Smooth muscle cell (in vitro differentiated cells): ENCODE results near the gene OBP2A. TPM values are rescaled to one million over a fixed set of nuclear protein-coding genes. Genes with fewer than 3 reads are reported as not detected.

Source experiments
- DNase-seq: peaks from one replicate; lab custom pipeline; 2025; ENCODE audit not compliant: unreplicated experiment; lab: John Stamatoyannopoulos, UW
- H2AFZ ChIP-seq: fragments of 200-600 bp; sonication (generic); 2 replicates; pipeline ENCODE4 v1.6.0; 2016; ENCODE audit warnings: antibody characterized with exemption, low read depth, mild to moderate bottlenecking
- H3F3A ChIP-seq: fragments of 200-600 bp; sonication (generic); 2 replicates; pipeline ENCODE4 v1.6.0; 2017; ENCODE audit warnings: antibody characterized with exemption, low read depth
- H3K27ac ChIP-seq: fragments of 200-600 bp; sonication (generic); 2 replicates; pipeline ENCODE4 v1.5.1; 2016; ENCODE audit warnings: low read depth, mild to moderate bottlenecking
- H3K27me3 ChIP-seq: fragments of 200-600 bp; sonication (generic); 2 replicates; pipeline ENCODE4 v1.6.1; 2016; ENCODE audit warnings: low read depth, mild to moderate bottlenecking
- H3K36me3 ChIP-seq: fragments of 200-600 bp; sonication (generic); 2 replicates; pipeline ENCODE4 v1.5.1; 2016; ENCODE audit warnings: low read depth
- H3K4me1 ChIP-seq: fragments of 200-600 bp; sonication (generic); 2 replicates; pipeline ENCODE4 v1.5.1; 2016; ENCODE audit warnings: low read depth
- H3K4me2 ChIP-seq: fragments of 200-600 bp; sonication (generic); 2 replicates; pipeline ENCODE4 v1.6.0; 2016; ENCODE audit warnings: mild to moderate bottlenecking
- H3K4me3 ChIP-seq: fragments of 200-600 bp; sonication (generic); 2 replicates; pipeline ENCODE4 v1.5.1; 2016; ENCODE audit warnings: mild to moderate bottlenecking
- H3K79me2 ChIP-seq: fragments of 200-600 bp; sonication (generic); 2 replicates; pipeline ENCODE4 v1.6.0; 2016; ENCODE audit warnings: low read depth, mild to moderate bottlenecking
- H3K9ac ChIP-seq: fragments of 200-600 bp; sonication (generic); 2 replicates; pipeline ENCODE4 v1.6.0; 2016; ENCODE audit warnings: low read depth
- H3K9me3 ChIP-seq: fragments of 200-600 bp; sonication (generic); replicated peaks from 2 replicates; pipeline ENCODE4 v1.5.1; 2016; ENCODE audit warnings: low read depth
- H4K20me1 ChIP-seq: fragments of 200-600 bp; sonication (generic); 2 replicates; pipeline ENCODE4 v1.6.0; 2016; ENCODE audit warnings: low read depth
- WGBS: methylation state at CpG from one replicate; pipeline ENCODE4 v1.1.7; 2016; ENCODE audit warnings: low lambda C conversion rate; 5-methylcytosine and 5-hydroxymethylcytosine counted together
- polyA plus RNA-seq: library from polyadenylated mRNA; unstranded; fragments of >200 nt; fragmentation: Nextera tagmentation; extraction: Ambion mirVana; gene quantifications from 2 replicates; pipeline ENCODE4 v1.2.1, GENCODE V29; 2016
- total RNA-seq: library from RNA; depleted of rRNA; stranded (reverse); fragments of >200 nt; gene quantifications from 2 replicates; pipeline ENCODE4 v1.2.3, GENCODE V29; 2014
- TF ChIP-seq, protein P1 (sequence below): fragments of 200-600 bp; sonication (generic); IDR thresholded peaks from 2 replicates; pipeline ENCODE4 v1.5.1; 2017; ENCODE audit warnings: borderline replicate concordance, mild to moderate bottlenecking, antibody characterized with exemption; ENCODE audit not compliant: insufficient read depth, poor library complexity, severe bottlenecking

OBP2A gene
- total and polyA plus RNA-seq, 2 experiments from 2014 or later: 0.61 TPM; not detected in 1

DNA sequence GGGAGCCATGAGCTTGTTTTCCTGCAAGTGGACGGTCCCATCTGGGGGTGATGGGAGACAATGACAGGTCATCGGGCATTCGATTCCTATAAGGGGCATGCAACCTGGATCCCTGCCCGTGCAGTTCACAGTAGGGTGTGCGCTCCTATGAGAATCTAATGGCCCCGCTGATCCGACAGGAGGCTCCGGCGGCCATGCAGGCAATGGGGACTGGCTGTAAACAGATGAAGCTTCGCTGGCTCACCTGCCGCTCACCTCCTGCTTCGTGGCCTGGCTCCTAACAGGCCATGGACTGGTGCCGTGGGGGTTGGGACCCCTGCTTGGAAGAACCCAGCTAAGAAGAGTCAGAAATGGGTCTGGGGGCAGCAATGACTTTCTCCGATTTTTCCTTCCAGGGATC, 36.6 kb downstream of the OBP2A start:
- no peak for DNase-seq

GRCh38 chr9:135582966-135583687, 37.2 kb downstream of the OBP2A start:
- H3K4me3 ChIP-seq: no peak overlapping the region
- no peaks in the 10 kb centered on the region for H3F3A ChIP-seq
- no peaks in the 10 kb centered on the region for H3K36me3 ChIP-seq
- no peak overlapping the region for H3K27ac ChIP-seq
- no peak overlapping the region for H2AFZ ChIP-seq
- WGBS: 87% methylated on average over 19 of the region's 19 CpGs
- H3K9me3 ChIP-seq: no peaks in the 10 kb centered on the region
- no peak overlapping the region for H3K9ac ChIP-seq
- H3K4me2 ChIP-seq: no peak overlapping the region
- TF ChIP-seq, protein P1, sequence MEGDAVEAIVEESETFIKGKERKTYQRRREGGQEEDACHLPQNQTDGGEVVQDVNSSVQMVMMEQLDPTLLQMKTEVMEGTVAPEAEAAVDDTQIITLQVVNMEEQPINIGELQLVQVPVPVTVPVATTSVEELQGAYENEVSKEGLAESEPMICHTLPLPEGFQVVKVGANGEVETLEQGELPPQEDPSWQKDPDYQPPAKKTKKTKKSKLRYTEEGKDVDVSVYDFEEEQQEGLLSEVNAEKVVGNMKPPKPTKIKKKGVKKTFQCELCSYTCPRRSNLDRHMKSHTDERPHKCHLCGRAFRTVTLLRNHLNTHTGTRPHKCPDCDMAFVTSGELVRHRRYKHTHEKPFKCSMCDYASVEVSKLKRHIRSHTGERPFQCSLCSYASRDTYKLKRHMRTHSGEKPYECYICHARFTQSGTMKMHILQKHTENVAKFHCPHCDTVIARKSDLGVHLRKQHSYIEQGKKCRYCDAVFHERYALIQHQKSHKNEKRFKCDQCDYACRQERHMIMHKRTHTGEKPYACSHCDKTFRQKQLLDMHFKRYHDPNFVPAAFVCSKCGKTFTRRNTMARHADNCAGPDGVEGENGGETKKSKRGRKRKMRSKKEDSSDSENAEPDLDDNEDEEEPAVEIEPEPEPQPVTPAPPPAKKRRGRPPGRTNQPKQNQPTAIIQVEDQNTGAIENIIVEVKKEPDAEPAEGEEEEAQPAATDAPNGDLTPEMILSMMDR: no peak
- no peaks in the 10 kb centered on the region for H3K79me2 ChIP-seq
- DNase-seq: no peak
- no peaks in the 10 kb centered on the region for H3K27me3 ChIP-seq
- no peaks in the 10 kb centered on the region for H4K20me1 ChIP-seq
- H3K4me1 ChIP-seq: no peaks in the 10 kb centered on the region

More for the DNA sequence above, 36.6 kb downstream of the OBP2A start:
- no peak overlapping the region for H3K27ac ChIP-seq
- H3F3A ChIP-seq: no peaks in the 10 kb centered on the region
- WGBS: 93% methylated on average over 14 of the region's 14 CpGs
- no peaks in the 10 kb centered on the region for H3K4me1 ChIP-seq
- H3K9me3 ChIP-seq: no peaks in the 10 kb centered on the region
- no peak overlapping the region for H3K4me2 ChIP-seq
- no peak overlapping the region for H3K9ac ChIP-seq
- no peaks in the 10 kb centered on the region for H3K36me3 ChIP-seq
- TF ChIP-seq, protein P1: no peak
- H4K20me1 ChIP-seq: no peaks in the 10 kb centered on the region
- H3K4me3 ChIP-seq: no peak overlapping the region
- no peaks in the 10 kb centered on the region for H3K27me3 ChIP-seq
- H2AFZ ChIP-seq: no peak overlapping the region
- no peaks in the 10 kb centered on the region for H3K79me2 ChIP-seq

DNA sequence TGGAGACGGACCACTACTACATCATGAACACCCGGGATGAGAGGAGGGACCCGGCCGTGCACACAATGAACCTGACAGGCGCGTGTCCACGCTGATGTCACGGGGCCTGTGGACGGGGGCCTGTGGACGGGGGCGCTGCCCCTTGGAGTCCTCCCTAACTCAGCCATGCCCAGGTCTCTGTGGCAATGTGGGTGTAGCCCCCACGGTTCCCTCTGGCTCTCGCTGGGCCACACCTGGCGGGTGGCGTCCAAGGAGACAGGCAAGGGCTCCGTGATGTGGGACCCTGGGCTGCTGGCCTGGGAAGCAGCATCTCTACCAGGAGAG, 37.7 kb downstream of the OBP2A start:
- no peak overlapping the region for H3K4me3 ChIP-seq
- H3K36me3 ChIP-seq: no peaks in the 10 kb centered on the region
- no peaks in the 10 kb centered on the region for H3K79me2 ChIP-seq
- no peak overlapping the region for H2AFZ ChIP-seq
- no peaks in the 10 kb centered on the region for H3K9me3 ChIP-seq
- WGBS: 92% methylated on average over 16 of the region's 16 CpGs
- no peak for DNase-seq
- H4K20me1 ChIP-seq: no peaks in the 10 kb centered on the region
- no peak overlapping the region for H3K4me2 ChIP-seq
- no peaks in the 10 kb centered on the region for H3K27me3 ChIP-seq
- H3F3A ChIP-seq: no peaks in the 10 kb centered on the region
- TF ChIP-seq, protein P1: no peak
- no peak overlapping the region for H3K27ac ChIP-seq
- H3K4me1 ChIP-seq: no peaks in the 10 kb centered on the region
- H3K9ac ChIP-seq: no peak overlapping the region

GRCh38 chr9:135584371-135584770, 38.4 kb downstream of the OBP2A start:
- TF ChIP-seq, protein P1: no peak

More at GRCh38 chr9:135584371-135584770, 38.4 kb downstream of the OBP2A start:
- H4K20me1 ChIP-seq: no peaks in the 10 kb centered on the region
- H3K4me1 ChIP-seq: no peaks in the 10 kb centered on the region
- no peak overlapping the region for H2AFZ ChIP-seq
- no peaks in the 10 kb centered on the region for H3K9me3 ChIP-seq
- H3K4me2 ChIP-seq: no peak overlapping the region
- H3K9ac ChIP-seq: no peak overlapping the region
- no peaks in the 10 kb centered on the region for H3K27me3 ChIP-seq
- WGBS: 84% methylated on average over 5 of the region's 5 CpGs
- H3K4me3 ChIP-seq: no peak overlapping the region
- no peaks in the 10 kb centered on the region for H3F3A ChIP-seq
- H3K36me3 ChIP-seq: no peaks in the 10 kb centered on the region
- no peak for DNase-seq
- H3K79me2 ChIP-seq: no peaks in the 10 kb centered on the region
- no peak overlapping the region for H3K27ac ChIP-seq
